SK-N-MC (cell line): ENCODE data around the gene APOOL.
"Not testable (repeated sequence)": the region's sequence is repeated elsewhere in the genome, so short reads cannot be mapped to it uniquely, and the experiment has no call there.

Experiments
- DNase-seq: peaks from one replicate; pipeline ENCODE4 v3.0.0-alpha.2; 2011; ENCODE audit warnings: low read depth, low spot score
- H3K27ac ChIP-seq: fragments of 200-600 bp; sonication (generic); 2 replicates; pipeline ENCODE4 v1.5.1; 2016; ENCODE audit warnings: mixed run types
- H3K36me3 ChIP-seq: fragments of 200-600 bp; sonication (generic); 2 replicates; pipeline ENCODE4 v1.6.1; 2017; ENCODE audit warnings: antibody characterized with exemption, low read length, mixed read lengths; ENCODE audit not compliant: insufficient read depth
- H3K4me3 ChIP-seq: fragments of 200-600 bp; sonication (generic); 2 replicates; pipeline ENCODE4 v1.5.1; 2016
- H3K9ac ChIP-seq: fragments of 200-600 bp; sonication (generic); 2 replicates; pipeline ENCODE4 v1.8.0; 2017; ENCODE audit warnings: mixed run types, mixed read lengths; ENCODE audit not compliant: insufficient read length
- H3K9me3 ChIP-seq: fragments of 200-600 bp; sonication (generic); 2 replicates; pipeline ENCODE4 v1.6.1; 2017; ENCODE audit warnings: low read depth, mild to moderate bottlenecking, antibody characterized with exemption, low read length, moderate library complexity, mixed read lengths
- EZH2 ChIP-seq: fragments of 200-600 bp; sonication (generic); IDR thresholded peaks from one replicate; pipeline ENCODE4 v1.6.1; 2017; ENCODE audit warnings: antibody characterized with exemption
- FOXP2 ChIP-seq: optimal IDR thresholded peaks from 2 replicates; pipeline ENCODE3; 2011; ENCODE audit warnings: mild to moderate bottlenecking, moderate library complexity; ENCODE audit not compliant: insufficient read depth; ENCODE audit errors: extremely low read length, control extremely low read depth
- POLR2AphosphoS5 ChIP-seq: IDR thresholded peaks from 2 replicates; pipeline ENCODE4 v1.6.1; 2012; ENCODE audit warnings: mild to moderate bottlenecking, low read depth, low read length, borderline replicate concordance

APOOL gene

GRCh38 chrX:85052205-85052604 lies 48.5 kb downstream of the APOOL start:
- Histone ChIP-seq H3K27ac (no peak overlapping the region), H3K9me3 (no peaks in the 10 kb centered on the region), H3K9ac (no peak overlapping the region), H3K36me3 (no peaks in the 10 kb centered on the region), H3K4me3 (no peak overlapping the region)
- DNase-seq, result no peak
- no peak for TF ChIP-seq POLR2AphosphoS5
- TF ChIP-seq EZH2, result no peak
- no peak for TF ChIP-seq FOXP2

GRCh38 chrX:85052636-85053343 lies 49.1 kb downstream of the APOOL start:
- H3K27ac ChIP-seq, result no peak overlapping the region
- DNase-seq, result no peak

DNA sequence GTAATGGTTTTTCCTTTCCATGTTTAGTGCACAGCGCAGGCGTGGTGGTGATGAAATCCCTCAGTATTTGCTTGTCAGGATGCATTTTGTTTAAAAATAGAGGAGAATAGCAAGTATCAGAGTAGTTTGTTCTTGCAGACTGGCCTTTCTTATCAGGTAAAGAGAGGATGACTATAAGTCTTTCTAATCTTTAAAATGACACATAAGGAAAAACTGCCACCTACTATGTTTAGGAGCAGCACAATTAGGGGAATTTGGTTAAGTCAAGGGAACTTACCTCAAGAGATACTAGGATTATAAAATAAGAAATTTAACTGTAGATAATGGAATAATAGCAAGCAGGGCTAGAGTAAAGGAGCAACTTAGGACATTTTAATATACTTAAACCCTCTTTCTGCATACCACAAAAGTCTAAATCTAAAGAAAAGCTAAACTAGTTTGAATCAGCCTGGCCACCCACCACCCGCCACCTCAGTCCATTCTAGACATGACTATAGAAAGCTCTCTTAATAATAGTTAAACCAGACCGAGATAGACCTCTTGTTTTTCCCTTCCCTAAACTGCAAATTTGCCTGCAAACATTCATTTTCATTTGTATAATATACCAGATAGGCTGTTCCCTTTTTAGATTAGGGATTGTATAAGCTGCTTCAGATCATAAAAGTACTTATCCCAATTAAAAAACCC lies 62.0 kb downstream of the APOOL start:
- Histone ChIP-seq H3K9me3 (no peaks in the 10 kb centered on the region), H3K36me3 (no peaks in the 10 kb centered on the region), H3K27ac (no peak overlapping the region), H3K9ac (no peak overlapping the region), H3K4me3 (no peak overlapping the region)
- no peak for TF ChIP-seq POLR2AphosphoS5
- TF ChIP-seq FOXP2, result no peak
- TF ChIP-seq EZH2, result no peak
- no peak for DNase-seq

More at GRCh38 chrX:85052636-85053343, 49.1 kb downstream of the APOOL start:
- H3K9ac ChIP-seq, result no peak overlapping the region
- H3K36me3 ChIP-seq, result no peaks in the 10 kb centered on the region
- no peak for TF ChIP-seq FOXP2
- TF ChIP-seq POLR2AphosphoS5, result no peak
- no peak for TF ChIP-seq EZH2
- no peaks in the 10 kb centered on the region for H3K9me3 ChIP-seq
- H3K4me3 ChIP-seq, result no peak overlapping the region

DNA sequence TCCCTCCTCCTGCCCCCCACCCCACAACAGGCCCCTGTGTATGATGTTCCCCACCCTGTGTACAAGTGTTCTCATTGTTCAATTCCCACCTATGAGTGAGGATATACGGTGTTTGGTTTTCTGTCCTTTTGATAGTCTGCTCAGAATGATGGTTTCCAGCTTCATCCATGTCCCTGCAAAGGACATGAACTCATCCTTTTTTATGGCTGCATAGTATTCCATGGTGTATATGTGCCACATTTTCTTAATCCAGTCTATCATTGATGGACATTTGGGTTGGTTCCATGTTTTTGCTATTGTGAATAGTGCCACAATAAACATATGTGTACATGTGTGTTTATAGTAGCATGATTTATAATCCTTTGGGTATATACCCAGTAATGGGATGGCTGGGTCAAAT lies 73.6 kb downstream of the APOOL start:
- not testable (repeated sequence) for H3K4me3 ChIP-seq

GRCh38 chrX:85084770-85085393 lies 81.2 kb downstream of the APOOL start:
- peak; percentile 3 for DNase-seq
- H3K4me3 ChIP-seq, result no peak overlapping the region
- no peak overlapping the region for H3K9ac ChIP-seq
- H3K36me3 ChIP-seq, result no peaks in the 10 kb centered on the region
- no peak for TF ChIP-seq POLR2AphosphoS5
- no peak overlapping the region for H3K27ac ChIP-seq
- no peaks in the 10 kb centered on the region for H3K9me3 ChIP-seq

More for the DNA sequence above, 73.6 kb downstream of the APOOL start:
- not testable (repeated sequence) for DNase-seq, H3K9me3 ChIP-seq, H3K36me3 ChIP-seq, H3K9ac ChIP-seq, H3K27ac ChIP-seq

DNA sequence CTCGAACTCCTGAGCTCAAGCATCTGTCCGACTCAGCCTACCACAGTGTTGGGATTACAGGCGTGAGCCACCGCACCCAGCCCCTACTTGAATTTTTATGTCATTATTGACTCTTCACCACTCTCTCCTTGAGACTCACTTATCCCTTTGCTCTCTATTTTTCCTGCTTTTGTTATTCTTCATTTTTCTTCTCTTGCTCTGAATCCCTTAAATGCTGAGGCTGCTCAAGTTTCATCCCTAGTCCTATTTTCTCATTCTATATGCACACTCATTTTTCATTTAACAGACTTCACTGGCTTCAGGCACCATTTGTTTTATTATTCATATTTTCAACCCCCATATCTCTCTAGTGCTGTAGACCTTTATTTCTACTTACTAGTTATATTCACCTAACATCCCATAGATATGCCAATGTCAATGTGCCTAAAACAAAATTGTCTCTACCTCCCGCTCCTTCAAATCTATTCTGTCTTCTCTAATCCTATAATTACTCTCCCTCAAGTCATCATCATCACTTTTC lies 85.7 kb downstream of the APOOL start:
- H3K27ac ChIP-seq, result no peak overlapping the region
- 0 out of 2 replicates have a peak, but pooled peaks cover 3% of the 10 kb centered on the region for H3K36me3 ChIP-seq
- DNase-seq, result no peak
- H3K9ac ChIP-seq, result no peak overlapping the region
- H3K4me3 ChIP-seq, result no peak overlapping the region
- no peak for TF ChIP-seq POLR2AphosphoS5
- TF ChIP-seq FOXP2, result no peak
- TF ChIP-seq EZH2, result no peak
- H3K9me3 ChIP-seq, result no peaks in the 10 kb centered on the region

DNA sequence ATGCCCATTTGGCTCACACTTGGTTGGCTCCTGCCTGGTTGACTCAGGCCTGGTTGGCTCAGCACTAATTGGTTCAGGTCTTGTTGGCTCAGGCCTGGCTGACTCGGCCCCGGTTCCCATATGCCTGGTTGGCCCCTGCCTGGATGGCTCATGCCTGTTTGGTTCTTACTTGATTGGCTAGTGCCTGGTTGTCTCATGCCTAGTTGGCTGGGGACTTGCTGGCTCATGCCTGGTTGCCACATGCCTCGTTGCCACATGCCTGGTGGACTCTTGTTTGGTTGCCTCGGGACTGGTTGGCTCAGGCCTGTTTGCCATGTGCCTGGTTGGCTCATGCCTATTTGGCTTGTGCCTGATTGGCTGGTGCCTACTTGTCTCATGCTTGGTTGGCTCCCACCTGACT lies 103.7 kb downstream of the APOOL start:
- no peak for TF ChIP-seq FOXP2
- TF ChIP-seq POLR2AphosphoS5, result no peak
- TF ChIP-seq EZH2, result no peak
- Histone ChIP-seq H3K27ac (no peak overlapping the region), H3K4me3 (no peak overlapping the region), H3K9ac (no peak overlapping the region), H3K36me3 (no peaks in the 10 kb centered on the region), H3K9me3 (no peaks in the 10 kb centered on the region)
- no peak for DNase-seq

GRCh38 chrX:85108165-85108564 lies 104.5 kb downstream of the APOOL start:
- no peak for DNase-seq

GRCh38 chrX:85109235-85109634 lies 105.6 kb downstream of the APOOL start:
- no peaks in the 10 kb centered on the region for H3K36me3 ChIP-seq
- no peak for DNase-seq
- no peaks in the 10 kb centered on the region for H3K9me3 ChIP-seq
- no peak overlapping the region for H3K27ac ChIP-seq
- no peak overlapping the region for H3K4me3 ChIP-seq
- no peak overlapping the region for H3K9ac ChIP-seq
- TF ChIP-seq EZH2, result no peak
- no peak for TF ChIP-seq FOXP2
- TF ChIP-seq POLR2AphosphoS5, result no peak

More at GRCh38 chrX:85108165-85108564, 104.5 kb downstream of the APOOL start:
- H3K9ac ChIP-seq, result no peak overlapping the region
- H3K36me3 ChIP-seq, result no peaks in the 10 kb centered on the region
- H3K4me3 ChIP-seq, result no peak overlapping the region
- no peak overlapping the region for H3K27ac ChIP-seq
- no peaks in the 10 kb centered on the region for H3K9me3 ChIP-seq
- no peak for TF ChIP-seq EZH2
- no peak for TF ChIP-seq FOXP2
- no peak for TF ChIP-seq POLR2AphosphoS5
